GM23338 (cell line): Measurements from ENCODE around the gene NAAA. TPM values are rescaled to one million over a fixed set of nuclear protein-coding genes. Genes with fewer than 3 reads are reported as not detected.

Experiments
- ATAC-seq: fragments of 200-7000 bp; cut with Tn5 transposase; 3 replicates; pipeline ENCODE4 v1.9.1; 2020
- DNase-seq: peaks from one replicate; pipeline ENCODE4 v3.0.0-alpha.2; 2015; ENCODE audit warnings: low spot score
- H2AFZ ChIP-seq: fragments of 200-600 bp; sonication (generic); 2 replicates; pipeline ENCODE4 v1.8.0; 2016; ENCODE audit warnings: antibody characterized with exemption, mild to moderate bottlenecking, moderate library complexity
- H3F3A ChIP-seq: fragments of 200-600 bp; sonication (generic); replicated peaks from 2 replicates; pipeline ENCODE4 v1.8.0; 2017; ENCODE audit warnings: antibody characterized with exemption, mixed run types, low read depth
- H3K27ac ChIP-seq: fragments of 200-600 bp; sonication (generic); 2 replicates; pipeline ENCODE4 v1.6.1; 2016; ENCODE audit warnings: low read depth
- H3K27me3 ChIP-seq: fragments of 200-600 bp; sonication (generic); 2 replicates; pipeline ENCODE4 v1.8.0; 2016; ENCODE audit warnings: mild to moderate bottlenecking, mixed run types, moderate library complexity; ENCODE audit not compliant: insufficient read depth
- H3K36me3 ChIP-seq: fragments of 200-600 bp; sonication (generic); 2 replicates; pipeline ENCODE4 v1.8.0; 2016; ENCODE audit warnings: mild to moderate bottlenecking; ENCODE audit not compliant: insufficient read depth
- H3K4me1 ChIP-seq: fragments of 200-600 bp; sonication (generic); 2 replicates; pipeline ENCODE4 v1.8.0; 2016; ENCODE audit warnings: mild to moderate bottlenecking, moderate library complexity; ENCODE audit not compliant: insufficient read depth
- H3K4me2 ChIP-seq: fragments of 200-600 bp; sonication (generic); 2 replicates; pipeline ENCODE4 v1.7.1; 2017; ENCODE audit warnings: mixed run types
- H3K4me3 ChIP-seq: fragments of 200-600 bp; sonication (generic); 2 replicates; pipeline ENCODE4 v1.6.1; 2016; ENCODE audit warnings: mixed run types
- H3K79me2 ChIP-seq: fragments of 200-600 bp; sonication (generic); replicated peaks from 2 replicates; pipeline ENCODE4 v1.8.0; 2017; ENCODE audit warnings: mild to moderate bottlenecking; ENCODE audit not compliant: insufficient read depth
- H3K9me2 ChIP-seq: fragments of 200-600 bp; sonication (generic); 2 replicates; pipeline ENCODE4 v1.8.0; 2017; ENCODE audit not compliant: insufficient read depth
- H4K20me1 ChIP-seq: fragments of 200-600 bp; sonication (generic); replicated peaks from 2 replicates; pipeline ENCODE4 v1.8.0; 2017; ENCODE audit warnings: mild to moderate bottlenecking; ENCODE audit not compliant: insufficient read depth
- H3K27ac Mint-ChIP-seq: 2 replicates; pipeline ENCODE4 v1.8.0; 2020; ENCODE audit warnings: inconsistent platforms, mild to moderate bottlenecking, moderate library complexity, mixed read lengths
- H3K27me3 Mint-ChIP-seq: 3 replicates; pipeline ENCODE4 v1.8.0; 2022; ENCODE audit warnings: low read depth, mild to moderate bottlenecking, moderate library complexity, mixed read lengths, inconsistent platforms; ENCODE audit not compliant: insufficient read depth, poor library complexity
- H3K36me3 Mint-ChIP-seq: 3 replicates; pipeline ENCODE4 v1.8.0; 2021; ENCODE audit warnings: low read depth, mild to moderate bottlenecking, inconsistent platforms, moderate library complexity, mixed read lengths
- H3K4me1 Mint-ChIP-seq: 3 replicates; pipeline ENCODE4 v1.8.0; 2020; ENCODE audit warnings: mild to moderate bottlenecking, inconsistent platforms, mixed read lengths
- H3K4me3 Mint-ChIP-seq: 3 replicates; pipeline ENCODE4 v1.8.0; 2021; ENCODE audit warnings: moderate library complexity, mild to moderate bottlenecking, inconsistent platforms, mixed read lengths
- H3K9me3 Mint-ChIP-seq: 3 replicates; pipeline ENCODE4 v1.8.0; 2020; ENCODE audit warnings: moderate library complexity, mild to moderate bottlenecking, inconsistent platforms, mixed read lengths
- CREB1 ChIP-seq: fragments of 250-450 bp; sonication (Bioruptor Pico); IDR thresholded peaks from 2 replicates; pipeline ENCODE4 v1.5.0; 2020; ENCODE audit warnings: low read depth, mild to moderate bottlenecking, moderate library complexity
- EZH2 ChIP-seq: fragments of 200-600 bp; sonication (generic); IDR thresholded peaks from one replicate; pipeline ENCODE4 v1.8.0; 2017; ENCODE audit warnings: antibody characterized with exemption, mild to moderate bottlenecking, low read depth; ENCODE audit not compliant: unreplicated experiment
- EZH2phosphoT487 ChIP-seq: fragments of 200-600 bp; sonication (generic); IDR thresholded peaks from one replicate; pipeline ENCODE4 v1.8.1; 2018; ENCODE audit warnings: antibody characterized with exemption; ENCODE audit not compliant: unreplicated experiment
- JUNB ChIP-seq: IDR thresholded peaks from one replicate; pipeline ENCODE4 v1.6.1; 2016; ENCODE audit warnings: antibody characterized with exemption; ENCODE audit not compliant: unreplicated experiment
- NANOG ChIP-seq: IDR thresholded peaks from 2 replicates; pipeline ENCODE4 v1.6.1; 2016; ENCODE audit warnings: antibody characterized with exemption, borderline replicate concordance
- POLR2AphosphoS5 ChIP-seq: IDR thresholded peaks from 2 replicates; pipeline ENCODE4 v1.6.1; 2016; ENCODE audit warnings: antibody characterized with exemption, low read depth
- ZNF114 ChIP-seq: fragments of 250-450 bp; sonication (Bioruptor Pico); IDR thresholded peaks from 2 replicates; pipeline ENCODE4 v1.5.0; 2020; ENCODE audit warnings: mild to moderate bottlenecking, moderate library complexity
- polyA plus RNA-seq: library from polyadenylated mRNA; unstranded; fragments of >200 nt; fragmentation: Nextera tagmentation; extraction: Ambion mirVana; gene quantifications from 2 replicates; pipeline ENCODE4 v1.2.1, GENCODE V29; 2016
- total RNA-seq: library from RNA; depleted of rRNA; stranded (reverse); fragments of >200 nt; shearing (Covaris generic); gene quantifications from 2 replicates; pipeline ENCODE4 v1.2.3, GENCODE V29; 2014
- TF ChIP-seq, protein P1 (sequence below), 2 experiments: fragments of 200-600 bp in 1 of 2; sonication (generic) in 1 of 2; conservative IDR thresholded peaks; 2 replicates each; pipeline versions ENCODE4 v1.5.1 to v1.6.1; 2016 to 2017; ENCODE audit warnings: antibody characterized with exemption in 2 of 2, low read depth in 2 of 2, mild to moderate bottlenecking in 2 of 2, moderate library complexity in 1 of 2
- TF ChIP-seq, protein P2 (sequence below): fragments of 250-450 bp; sonication (Bioruptor Pico); IDR thresholded peaks from 2 replicates; pipeline ENCODE4 v1.5.0; 2020; ENCODE audit warnings: mild to moderate bottlenecking, moderate library complexity
- TF ChIP-seq, protein P3 (sequence below): IDR thresholded peaks from 2 replicates; pipeline ENCODE4 v1.6.1; 2016; ENCODE audit warnings: antibody characterized with exemption

NAAA gene
- total and polyA plus RNA-seq, 2 experiments from 2014 or later = 13.2 to 36.6 TPM

DNA sequence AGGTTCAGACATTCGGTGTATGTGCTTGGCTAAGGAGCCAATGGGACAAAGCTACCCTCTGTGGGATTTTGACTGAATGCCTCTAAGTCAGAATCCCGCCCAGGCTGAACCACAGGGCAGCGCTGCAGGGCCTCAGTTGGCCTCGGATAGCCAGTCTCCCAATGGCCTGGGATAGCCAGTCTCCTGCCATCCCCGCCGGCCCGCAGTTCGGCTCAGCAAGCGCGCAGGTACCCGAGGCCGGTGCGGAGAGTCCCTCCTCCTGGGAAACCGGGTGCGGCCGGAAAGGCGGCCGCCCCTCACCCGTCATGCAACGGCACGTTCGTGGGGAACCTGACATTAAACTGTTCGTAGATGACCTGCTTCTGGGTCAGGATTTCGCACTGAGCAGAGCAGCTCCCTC, 54.7 kb downstream of the NAAA start:
- Histone ChIP-seq H3F3A (no peaks in the 10 kb centered on the region), H3K4me3 (no peak overlapping the region), H3K4me2 (no peak overlapping the region), H3K79me2 (no peaks in the 10 kb centered on the region), H3K36me3 (no peaks in the 10 kb centered on the region), H3K9me2 (no peaks in the 10 kb centered on the region; the same call in 1 of the 2 replicates), H3K4me1 (no peaks in the 10 kb centered on the region), H4K20me1 (no peaks in the 10 kb centered on the region), H2AFZ (peak overlapping the region; percentile 56), H3K27ac (no peak overlapping the region), H3K27me3 (no peaks in the 10 kb centered on the region)
- TF ChIP-seq NANOG (no peak), JUNB (no peak), EZH2 (no peak), POLR2AphosphoS5 (no peak), ZNF114 (CRISPR knock-in tag) (no peak)
- TF ChIP-seq, protein P1, sequence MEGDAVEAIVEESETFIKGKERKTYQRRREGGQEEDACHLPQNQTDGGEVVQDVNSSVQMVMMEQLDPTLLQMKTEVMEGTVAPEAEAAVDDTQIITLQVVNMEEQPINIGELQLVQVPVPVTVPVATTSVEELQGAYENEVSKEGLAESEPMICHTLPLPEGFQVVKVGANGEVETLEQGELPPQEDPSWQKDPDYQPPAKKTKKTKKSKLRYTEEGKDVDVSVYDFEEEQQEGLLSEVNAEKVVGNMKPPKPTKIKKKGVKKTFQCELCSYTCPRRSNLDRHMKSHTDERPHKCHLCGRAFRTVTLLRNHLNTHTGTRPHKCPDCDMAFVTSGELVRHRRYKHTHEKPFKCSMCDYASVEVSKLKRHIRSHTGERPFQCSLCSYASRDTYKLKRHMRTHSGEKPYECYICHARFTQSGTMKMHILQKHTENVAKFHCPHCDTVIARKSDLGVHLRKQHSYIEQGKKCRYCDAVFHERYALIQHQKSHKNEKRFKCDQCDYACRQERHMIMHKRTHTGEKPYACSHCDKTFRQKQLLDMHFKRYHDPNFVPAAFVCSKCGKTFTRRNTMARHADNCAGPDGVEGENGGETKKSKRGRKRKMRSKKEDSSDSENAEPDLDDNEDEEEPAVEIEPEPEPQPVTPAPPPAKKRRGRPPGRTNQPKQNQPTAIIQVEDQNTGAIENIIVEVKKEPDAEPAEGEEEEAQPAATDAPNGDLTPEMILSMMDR (conservative IDR thresholded peaks at IDR 0.05; ENCODE audit: low read depth in 2 of 2) = peak in 1 of 2 experiments; percentile 37; a peak in 2 of 4 replicates
- Mint-ChIP-seq H3K4me1 (no peaks in the 10 kb centered on the region; the same call in 2 of the 3 replicates), H3K9me3 (no peaks in the 10 kb centered on the region), H3K27ac (no peak overlapping the region), H3K36me3 (no peaks in the 10 kb centered on the region), H3K4me3 (no peak overlapping the region), H3K27me3 (peaks cover 2% of the 10 kb centered on the region)
- DNase-seq (peak; percentile 39), ATAC-seq (peak; percentile 91)

DNA sequence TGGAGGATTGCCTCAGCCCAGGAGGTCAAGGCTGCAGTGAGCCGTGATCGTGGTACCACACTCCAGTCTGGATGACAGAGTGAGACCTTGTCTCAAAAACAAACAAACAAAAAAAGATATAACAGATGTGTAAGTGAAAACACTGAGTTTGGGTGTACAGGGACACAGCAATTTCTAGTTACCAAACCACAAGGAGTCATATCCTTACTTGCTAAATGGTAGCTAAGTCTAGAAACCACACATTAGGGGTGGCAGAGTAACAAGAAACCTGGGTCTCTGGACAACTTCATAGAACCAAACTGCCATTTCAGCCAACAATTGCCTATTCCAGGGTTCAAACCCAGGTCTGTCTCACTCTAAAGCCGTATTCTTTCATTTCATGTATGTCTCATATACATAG, 59.3 kb downstream of the NAAA start:
- no peak overlapping the region for H3K4me3 Mint-ChIP-seq
- no peaks in the 10 kb centered on the region for H3K9me3 Mint-ChIP-seq
- Histone ChIP-seq H2AFZ (no peak overlapping the region), H3K27me3 (no peaks in the 10 kb centered on the region), H3K4me2 (no peak overlapping the region), H3F3A (no peaks in the 10 kb centered on the region), H3K4me1 (0 out of 2 replicates have a peak, but pooled peaks cover 3% of the 10 kb centered on the region), H3K79me2 (no peaks in the 10 kb centered on the region), H3K4me3 (no peak overlapping the region), H4K20me1 (no peaks in the 10 kb centered on the region), H3K27ac (no peak overlapping the region), H3K36me3 (no peaks in the 10 kb centered on the region), H3K9me2 (no peaks in the 10 kb centered on the region; the same call in 1 of the 2 replicates)
- H3K4me1 Mint-ChIP-seq = peaks cover 7% of the 10 kb centered on the region
- DNase-seq (no peak), ATAC-seq (no peak)
- H3K36me3 Mint-ChIP-seq = no peaks in the 10 kb centered on the region
- no peaks in the 10 kb centered on the region for H3K27me3 Mint-ChIP-seq
- no peak overlapping the region for H3K27ac Mint-ChIP-seq
- TF ChIP-seq CREB1 (CRISPR knock-in tag) = no peak
- TF ChIP-seq EZH2 = no peak
- TF ChIP-seq, protein P1 (conservative IDR thresholded peaks at IDR 0.05; ENCODE audit: low read depth in 2 of 2) = no peak
- TF ChIP-seq EZH2phosphoT487 = no peak
- no peak for TF ChIP-seq POLR2AphosphoS5
- TF ChIP-seq, protein P2, sequence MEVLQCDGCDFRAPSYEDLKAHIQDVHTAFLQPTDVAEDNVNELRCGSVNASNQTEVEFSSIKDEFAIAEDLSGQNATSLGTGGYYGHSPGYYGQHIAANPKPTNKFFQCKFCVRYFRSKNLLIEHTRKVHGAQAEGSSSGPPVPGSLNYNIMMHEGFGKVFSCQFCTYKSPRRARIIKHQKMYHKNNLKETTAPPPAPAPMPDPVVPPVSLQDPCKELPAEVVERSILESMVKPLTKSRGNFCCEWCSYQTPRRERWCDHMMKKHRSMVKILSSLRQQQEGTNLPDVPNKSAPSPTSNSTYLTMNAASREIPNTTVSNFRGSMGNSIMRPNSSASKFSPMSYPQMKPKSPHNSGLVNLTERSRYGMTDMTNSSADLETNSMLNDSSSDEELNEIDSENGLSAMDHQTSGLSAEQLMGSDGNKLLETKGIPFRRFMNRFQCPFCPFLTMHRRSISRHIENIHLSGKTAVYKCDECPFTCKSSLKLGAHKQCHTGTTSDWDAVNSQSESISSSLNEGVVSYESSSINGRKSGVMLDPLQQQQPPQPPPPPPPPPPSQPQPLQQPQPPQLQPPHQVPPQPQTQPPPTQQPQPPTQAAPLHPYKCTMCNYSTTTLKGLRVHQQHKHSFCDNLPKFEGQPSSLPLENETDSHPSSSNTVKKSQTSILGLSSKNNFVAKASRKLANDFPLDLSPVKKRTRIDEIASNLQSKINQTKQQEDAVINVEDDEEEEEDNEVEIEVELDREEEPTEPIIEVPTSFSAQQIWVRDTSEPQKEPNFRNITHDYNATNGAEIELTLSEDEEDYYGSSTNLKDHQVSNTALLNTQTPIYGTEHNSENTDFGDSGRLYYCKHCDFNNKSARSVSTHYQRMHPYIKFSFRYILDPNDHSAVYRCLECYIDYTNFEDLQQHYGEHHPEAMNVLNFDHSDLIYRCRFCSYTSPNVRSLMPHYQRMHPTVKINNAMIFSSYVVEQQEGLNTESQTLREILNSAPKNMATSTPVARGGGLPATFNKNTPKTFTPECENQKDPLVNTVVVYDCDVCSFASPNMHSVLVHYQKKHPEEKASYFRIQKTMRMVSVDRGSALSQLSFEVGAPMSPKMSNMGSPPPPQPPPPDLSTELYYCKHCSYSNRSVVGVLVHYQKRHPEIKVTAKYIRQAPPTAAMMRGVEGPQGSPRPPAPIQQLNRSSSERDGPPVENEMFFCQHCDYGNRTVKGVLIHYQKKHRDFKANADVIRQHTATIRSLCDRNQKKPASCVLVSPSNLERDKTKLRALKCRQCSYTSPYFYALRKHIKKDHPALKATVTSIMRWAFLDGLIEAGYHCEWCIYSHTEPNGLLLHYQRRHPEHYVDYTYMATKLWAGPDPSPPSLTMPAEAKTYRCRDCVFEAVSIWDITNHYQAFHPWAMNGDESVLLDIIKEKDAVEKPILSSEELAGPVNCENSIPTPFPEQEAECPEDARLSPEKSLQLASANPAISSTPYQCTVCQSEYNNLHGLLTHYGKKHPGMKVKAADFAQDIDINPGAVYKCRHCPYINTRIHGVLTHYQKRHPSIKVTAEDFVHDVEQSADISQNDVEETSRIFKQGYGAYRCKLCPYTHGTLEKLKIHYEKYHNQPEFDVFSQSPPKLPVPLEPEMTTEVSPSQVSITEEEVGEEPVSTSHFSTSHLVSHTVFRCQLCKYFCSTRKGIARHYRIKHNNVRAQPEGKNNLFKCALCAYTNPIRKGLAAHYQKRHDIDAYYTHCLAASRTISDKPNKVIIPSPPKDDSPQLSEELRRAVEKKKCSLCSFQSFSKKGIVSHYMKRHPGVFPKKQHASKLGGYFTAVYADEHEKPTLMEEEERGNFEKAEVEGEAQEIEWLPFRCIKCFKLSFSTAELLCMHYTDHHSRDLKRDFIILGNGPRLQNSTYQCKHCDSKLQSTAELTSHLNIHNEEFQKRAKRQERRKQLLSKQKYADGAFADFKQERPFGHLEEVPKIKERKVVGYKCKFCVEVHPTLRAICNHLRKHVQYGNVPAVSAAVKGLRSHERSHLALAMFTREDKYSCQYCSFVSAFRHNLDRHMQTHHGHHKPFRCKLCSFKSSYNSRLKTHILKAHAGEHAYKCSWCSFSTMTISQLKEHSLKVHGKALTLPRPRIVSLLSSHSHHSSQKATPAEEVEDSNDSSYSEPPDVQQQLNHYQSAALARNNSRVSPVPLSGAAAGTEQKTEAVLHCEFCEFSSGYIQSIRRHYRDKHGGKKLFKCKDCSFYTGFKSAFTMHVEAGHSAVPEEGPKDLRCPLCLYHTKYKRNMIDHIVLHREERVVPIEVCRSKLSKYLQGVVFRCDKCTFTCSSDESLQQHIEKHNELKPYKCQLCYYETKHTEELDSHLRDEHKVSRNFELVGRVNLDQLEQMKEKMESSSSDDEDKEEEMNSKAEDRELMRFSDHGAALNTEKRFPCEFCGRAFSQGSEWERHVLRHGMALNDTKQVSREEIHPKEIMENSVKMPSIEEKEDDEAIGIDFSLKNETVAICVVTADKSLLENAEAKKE (CRISPR knock-in tag) = no peak
- TF ChIP-seq JUNB = no peak
- no peak for TF ChIP-seq ZNF114 (CRISPR knock-in tag)
- TF ChIP-seq, protein P3, sequence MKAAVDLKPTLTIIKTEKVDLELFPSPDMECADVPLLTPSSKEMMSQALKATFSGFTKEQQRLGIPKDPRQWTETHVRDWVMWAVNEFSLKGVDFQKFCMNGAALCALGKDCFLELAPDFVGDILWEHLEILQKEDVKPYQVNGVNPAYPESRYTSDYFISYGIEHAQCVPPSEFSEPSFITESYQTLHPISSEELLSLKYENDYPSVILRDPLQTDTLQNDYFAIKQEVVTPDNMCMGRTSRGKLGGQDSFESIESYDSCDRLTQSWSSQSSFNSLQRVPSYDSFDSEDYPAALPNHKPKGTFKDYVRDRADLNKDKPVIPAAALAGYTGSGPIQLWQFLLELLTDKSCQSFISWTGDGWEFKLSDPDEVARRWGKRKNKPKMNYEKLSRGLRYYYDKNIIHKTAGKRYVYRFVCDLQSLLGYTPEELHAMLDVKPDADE = no peak
